LNCaP clone FGC (cell line): ENCODE measurements around the gene P3H1.
A peak's percentile ranks its signal among the peaks of the same experiment; 100 is the strongest.

Experiments used
- DNase-seq: peaks from one replicate; pipeline ENCODE4 v3.0.0-alpha.2; 2011; ENCODE audit warnings: low read depth
- H3K4me3 ChIP-seq: 2 replicates; pipeline ENCODE4 v1.5.1; 2011; ENCODE audit warnings: mild to moderate bottlenecking, low read depth, low read length, control low read depth
- TF ChIP-seq, protein P1 (sequence below): IDR thresholded peaks from 2 replicates; pipeline ENCODE4 v1.5.1; 2012; ENCODE audit warnings: mild to moderate bottlenecking; ENCODE audit not compliant: control insufficient read depth, insufficient read depth; ENCODE audit errors: extremely low read depth

Gene P3H1

DNA sequence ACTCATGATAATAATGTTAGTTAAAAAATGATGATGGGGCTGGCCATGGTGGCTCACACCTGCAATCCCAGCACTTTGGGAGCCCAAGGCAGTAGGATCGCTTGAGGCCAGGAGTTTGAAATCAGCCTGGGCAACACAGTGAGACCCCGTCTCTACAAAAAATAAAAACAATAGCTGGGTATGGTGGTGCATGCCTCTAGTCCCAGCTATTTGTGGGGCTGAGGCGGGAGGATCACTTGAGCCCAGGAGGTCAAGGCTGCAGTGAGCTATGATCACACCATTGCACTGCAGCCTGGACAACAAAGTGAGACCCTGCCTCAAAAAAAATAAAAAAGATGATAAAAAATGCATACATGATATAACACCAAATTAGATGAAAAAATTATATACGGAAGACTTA lies 5.3 kb downstream of the P3H1 start:
- no peak for DNase-seq
- H3K4me3 ChIP-seq, result no peak overlapping the region
- TF ChIP-seq, protein P1, sequence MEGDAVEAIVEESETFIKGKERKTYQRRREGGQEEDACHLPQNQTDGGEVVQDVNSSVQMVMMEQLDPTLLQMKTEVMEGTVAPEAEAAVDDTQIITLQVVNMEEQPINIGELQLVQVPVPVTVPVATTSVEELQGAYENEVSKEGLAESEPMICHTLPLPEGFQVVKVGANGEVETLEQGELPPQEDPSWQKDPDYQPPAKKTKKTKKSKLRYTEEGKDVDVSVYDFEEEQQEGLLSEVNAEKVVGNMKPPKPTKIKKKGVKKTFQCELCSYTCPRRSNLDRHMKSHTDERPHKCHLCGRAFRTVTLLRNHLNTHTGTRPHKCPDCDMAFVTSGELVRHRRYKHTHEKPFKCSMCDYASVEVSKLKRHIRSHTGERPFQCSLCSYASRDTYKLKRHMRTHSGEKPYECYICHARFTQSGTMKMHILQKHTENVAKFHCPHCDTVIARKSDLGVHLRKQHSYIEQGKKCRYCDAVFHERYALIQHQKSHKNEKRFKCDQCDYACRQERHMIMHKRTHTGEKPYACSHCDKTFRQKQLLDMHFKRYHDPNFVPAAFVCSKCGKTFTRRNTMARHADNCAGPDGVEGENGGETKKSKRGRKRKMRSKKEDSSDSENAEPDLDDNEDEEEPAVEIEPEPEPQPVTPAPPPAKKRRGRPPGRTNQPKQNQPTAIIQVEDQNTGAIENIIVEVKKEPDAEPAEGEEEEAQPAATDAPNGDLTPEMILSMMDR, result no peak

DNA sequence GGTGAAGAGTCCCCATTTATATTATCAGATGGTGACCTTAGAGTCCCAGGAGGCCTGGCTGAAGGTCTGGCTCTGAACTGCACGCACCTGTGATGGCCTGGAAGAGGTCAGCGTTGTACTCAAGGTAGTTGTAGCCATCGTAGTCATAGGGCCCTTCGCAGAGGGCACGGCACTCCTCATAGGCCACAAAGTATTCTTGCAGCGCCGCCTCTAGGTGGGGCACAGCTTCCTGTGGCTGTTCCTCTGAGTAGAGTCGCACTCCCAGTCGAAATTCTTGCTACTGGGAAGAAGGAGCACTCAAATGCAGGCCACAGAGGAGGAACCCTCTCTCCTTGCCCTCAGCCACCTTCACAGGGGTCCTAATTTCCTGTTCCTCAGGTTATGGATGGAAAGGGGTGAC lies 7.7 kb downstream of the P3H1 start:
- DNase-seq, result no peak

GRCh38 chr1:42758641-42759040 lies 8.2 kb downstream of the P3H1 start:
- DNase-seq, result no peak
- TF ChIP-seq, protein P1, result no peak
- no peak overlapping the region for H3K4me3 ChIP-seq

More for the DNA sequence above, 7.7 kb downstream of the P3H1 start:
- TF ChIP-seq, protein P1, result 0 out of 2 replicates have a peak, but pooled peaks have one; percentile 4
- no peak overlapping the region for H3K4me3 ChIP-seq

GRCh38 chr1:42757892-42758275 lies 8.9 kb downstream of the P3H1 start:
- TF ChIP-seq, protein P1, result no peak
- H3K4me3 ChIP-seq, result no peak overlapping the region
- DNase-seq, result no peak

- H3K4me3 ChIP-seq, result no peak overlapping the region
- DNase-seq, result peak; percentile 48
- TF ChIP-seq, protein P1, result peak; percentile 71
These were observed 9.6 kb downstream of the P3H1 start for GRCh38 chr1:42756956-42757891.

GRCh38 chr1:42753070-42753469 lies 13.8 kb downstream of the P3H1 start:
- DNase-seq, result no peak
- H3K4me3 ChIP-seq, result no peak overlapping the region
- TF ChIP-seq, protein P1, result no peak
